DMS 273 treated with DMSO at 0.1 percent for 48 hours (cell line): ENCODE results near the gene NDUFA12.

Experiments
- DNase-seq: peaks from one replicate; lab custom pipeline; 2025; lab: John Stamatoyannopoulos, UW

Gene NDUFA12

DNA sequence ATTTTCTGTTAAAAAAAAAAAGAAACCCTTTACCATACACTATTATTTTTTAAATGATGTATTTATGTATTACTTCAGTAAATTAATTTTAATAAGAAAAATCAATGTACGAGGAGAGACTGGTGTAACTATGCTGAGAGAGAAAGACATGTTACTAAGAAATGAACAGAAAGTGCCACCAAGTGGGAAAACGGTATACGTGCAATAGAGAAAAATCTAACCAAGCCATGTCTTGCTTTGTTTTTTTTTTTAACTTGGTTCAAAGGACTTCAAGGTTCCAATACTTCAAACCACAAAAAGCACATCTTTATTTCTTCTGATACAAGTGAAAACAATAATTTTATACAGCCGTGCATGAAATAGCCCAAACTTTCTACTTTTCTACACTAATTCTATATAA lies 22.9 kb downstream of the NDUFA12 start:
- no peak for DNase-seq

DNA sequence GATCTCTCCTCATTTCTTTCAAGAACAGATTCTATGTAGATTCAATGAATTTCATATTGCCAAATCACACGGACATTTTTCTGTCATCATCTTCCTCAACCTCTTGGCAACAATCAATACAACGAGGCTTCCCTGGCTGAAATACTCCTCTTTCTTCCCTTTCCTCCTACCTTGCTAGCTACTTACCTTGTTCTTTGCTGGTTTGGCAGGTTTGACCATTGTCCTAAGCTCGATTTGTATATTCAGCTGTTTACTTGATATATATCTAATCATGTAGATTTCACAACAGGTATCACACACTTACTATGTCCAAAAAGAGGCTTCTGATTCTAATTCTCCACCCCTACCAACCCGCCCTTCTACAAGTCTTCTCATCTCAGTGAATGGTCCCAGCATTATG lies 23.6 kb downstream of the NDUFA12 start:
- no peak for DNase-seq

DNA sequence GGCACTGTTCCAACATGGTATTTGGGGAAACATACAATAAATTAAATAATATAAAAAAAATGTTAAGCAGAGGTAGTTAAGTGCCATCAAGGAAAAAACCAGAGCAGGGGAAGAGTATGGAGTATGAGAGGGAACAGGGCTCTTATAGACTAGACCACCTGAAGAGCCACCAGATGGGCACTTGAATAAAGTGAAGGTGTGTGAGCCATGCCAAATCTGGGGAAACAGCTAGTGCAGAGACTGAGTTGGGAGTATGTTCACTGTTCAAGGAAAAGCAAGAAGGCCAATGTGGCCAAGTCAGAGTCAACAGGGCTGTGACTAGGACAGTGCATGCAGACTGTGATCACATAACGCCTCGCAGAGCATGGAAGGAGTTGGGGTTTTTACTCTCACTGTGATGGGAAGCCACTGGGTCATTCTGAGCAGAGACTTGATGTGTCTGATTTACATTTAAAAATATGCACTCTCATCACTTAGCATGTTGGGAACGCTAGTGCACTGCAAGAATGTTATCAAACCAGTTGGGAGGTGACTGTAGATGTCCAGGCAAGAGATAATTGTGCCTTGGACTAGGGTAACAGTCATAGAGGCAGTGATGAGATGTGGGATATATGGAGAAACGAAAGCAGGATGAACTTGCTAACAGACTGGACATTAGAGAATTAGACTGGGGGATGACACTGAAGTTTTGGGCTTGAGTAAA lies 25.6 kb downstream of the NDUFA12 start:
- DNase-seq, result no peak

DNA sequence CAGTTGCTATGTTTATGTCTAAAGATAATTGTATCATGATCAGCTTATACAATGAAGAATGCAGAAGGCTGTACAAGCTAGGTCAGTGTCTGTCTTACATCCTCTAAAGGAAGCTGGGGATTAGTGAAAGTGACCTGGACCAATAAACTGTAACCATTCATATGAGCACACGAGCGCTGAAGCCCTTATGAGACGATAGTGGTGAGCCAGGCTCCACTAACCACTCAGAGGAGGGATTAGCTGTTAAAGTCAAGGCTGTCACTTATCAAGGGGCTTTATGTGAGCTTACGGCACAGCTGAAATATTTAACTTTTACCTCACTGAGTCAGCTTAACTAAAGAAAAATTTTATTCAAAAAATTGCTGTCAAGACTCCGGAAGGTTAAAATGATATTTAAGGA lies 30.3 kb downstream of the NDUFA12 start:
- no peak for DNase-seq

DNA sequence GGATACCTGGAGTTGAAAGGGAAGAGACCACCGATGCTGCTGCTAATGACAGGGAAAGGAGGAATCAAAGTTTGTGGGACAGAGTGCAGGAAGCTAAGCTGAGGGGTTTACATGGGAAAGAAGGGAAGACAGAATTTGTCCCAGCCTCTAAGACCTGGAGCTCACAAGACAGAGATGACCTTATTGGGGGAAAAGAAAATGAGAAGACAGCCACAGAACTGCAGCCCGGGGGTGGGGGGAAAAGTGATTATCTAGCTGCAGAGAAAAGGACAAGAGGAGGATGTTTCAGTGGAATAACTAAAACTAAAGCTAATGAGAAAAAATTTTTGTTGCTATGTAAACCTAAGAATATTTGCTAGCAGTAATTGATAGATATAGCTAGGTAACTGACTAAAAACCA lies 30.7 kb downstream of the NDUFA12 start:
- DNase-seq, result no peak

- DNase-seq, result no peak
These were observed 31.6 kb downstream of the NDUFA12 start for GRCh38 chr12:94971923-94972322.

DNA sequence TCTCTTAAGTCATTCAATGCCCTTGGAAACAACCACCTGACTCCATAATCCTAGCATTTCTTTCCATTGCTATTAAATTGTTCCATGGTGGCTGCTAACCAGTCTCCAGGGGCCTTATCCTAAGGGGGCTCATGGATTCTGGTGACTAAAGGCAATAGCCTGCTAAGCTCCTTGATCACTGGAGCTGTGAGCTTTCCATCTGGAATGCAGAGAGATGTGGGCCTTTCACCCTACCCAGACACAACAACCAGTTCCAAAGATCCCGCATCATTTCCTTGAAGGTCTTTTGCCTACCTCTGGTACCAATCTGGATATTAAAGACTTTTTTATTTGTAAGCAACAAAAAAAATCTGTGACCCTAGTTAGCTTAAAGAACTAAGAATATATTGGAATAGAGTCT lies 32.9 kb downstream of the NDUFA12 start:
- no peak for DNase-seq

DNA sequence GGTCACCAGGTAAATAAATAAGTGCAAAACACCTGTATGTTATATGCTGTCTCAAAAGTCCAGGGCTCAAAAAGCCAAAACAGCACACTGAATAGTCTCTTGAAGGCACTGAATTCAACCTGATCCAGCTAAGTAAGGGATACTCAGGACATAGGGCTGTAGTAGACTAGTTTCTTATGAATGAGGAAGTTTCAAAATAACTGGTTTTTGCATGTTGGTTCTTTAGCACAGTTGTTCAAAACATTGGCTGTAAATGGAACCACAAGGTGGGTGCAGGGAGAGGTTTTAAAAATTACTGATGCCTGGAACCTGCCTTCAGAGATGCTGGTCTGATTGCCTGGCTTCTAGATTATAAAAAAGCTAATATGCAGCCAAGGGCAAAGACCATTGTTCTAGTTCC lies 34.1 kb downstream of the NDUFA12 start:
- no peak for DNase-seq

DNA sequence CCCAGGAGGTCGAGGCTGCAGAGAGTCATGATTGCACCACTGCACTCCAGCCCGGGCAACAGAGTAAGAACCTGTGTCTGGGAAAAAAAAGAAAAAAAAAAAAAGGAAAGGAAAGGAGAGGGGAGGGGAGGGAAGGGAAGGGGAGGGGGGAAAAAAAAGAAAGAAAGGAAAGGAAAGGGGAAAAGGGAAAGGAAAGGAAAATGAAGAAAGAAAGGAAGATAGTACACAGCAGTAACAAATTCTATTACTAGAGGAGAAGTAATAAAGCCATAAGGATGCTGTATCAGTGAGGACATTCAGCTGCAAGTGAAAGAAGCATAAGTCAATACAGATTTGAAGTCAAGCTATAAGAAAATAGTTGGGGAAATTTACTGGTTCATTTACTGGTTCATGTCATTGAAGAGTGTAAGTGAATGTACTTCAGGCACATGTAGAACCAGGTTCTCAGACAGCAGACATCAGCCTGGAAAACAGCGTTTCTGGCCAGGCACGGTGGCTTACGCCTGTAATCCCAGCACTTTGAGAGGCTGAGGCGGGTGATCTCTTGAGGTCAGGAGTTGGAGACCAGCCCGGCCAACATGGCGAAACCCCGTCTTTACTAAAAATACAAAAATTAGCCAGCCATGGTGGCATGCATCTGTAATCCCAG lies 37.4 kb downstream of the NDUFA12 start:
- no peak for DNase-seq

DNA sequence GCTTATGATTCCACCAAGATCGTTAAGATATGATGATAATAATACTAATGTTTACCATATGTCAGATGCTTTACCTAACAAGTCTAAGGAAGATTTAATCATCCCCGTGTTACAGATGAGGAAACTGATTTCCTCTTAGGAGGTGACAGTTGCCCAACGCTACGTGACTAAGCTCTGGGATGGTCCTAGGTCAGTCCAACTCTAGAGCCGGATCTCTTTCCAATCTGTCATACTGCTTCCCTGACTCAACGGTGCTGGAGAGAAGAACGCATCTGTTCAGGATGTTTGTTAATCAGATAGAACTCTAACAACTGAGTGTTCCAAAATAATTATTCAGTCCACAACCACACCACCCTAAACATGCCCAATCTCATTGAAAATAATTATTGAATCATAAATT lies 39.8 kb downstream of the NDUFA12 start:
- DNase-seq, result no peak

GRCh38 chr12:94962670-94963069 lies 40.8 kb downstream of the NDUFA12 start:
- no peak for DNase-seq

GRCh38 chr12:94961911-94962310 lies 41.6 kb downstream of the NDUFA12 start:
- no peak for DNase-seq

- no peak for DNase-seq
These were observed 42.2 kb downstream of the NDUFA12 start for GRCh38 chr12:94961256-94961824.

GRCh38 chr12:94957006-94957405 lies 46.5 kb downstream of the NDUFA12 start:
- DNase-seq, result no peak

GRCh38 chr12:94954948-94955592 lies 48.4 kb downstream of the NDUFA12 start:
- DNase-seq, result no peak

GRCh38 chr12:94954029-94954685 lies 49.3 kb downstream of the NDUFA12 start:
- DNase-seq, result no peak

GRCh38 chr12:94952325-94952724 lies 51.2 kb downstream of the NDUFA12 start:
- DNase-seq, result no peak

GRCh38 chr12:94951071-94951934 lies 52.2 kb downstream of the NDUFA12 start:
- DNase-seq, result no peak

GRCh38 chr12:94948232-94948810 lies 55.2 kb downstream of the NDUFA12 start:
- DNase-seq, result no peak

DNA sequence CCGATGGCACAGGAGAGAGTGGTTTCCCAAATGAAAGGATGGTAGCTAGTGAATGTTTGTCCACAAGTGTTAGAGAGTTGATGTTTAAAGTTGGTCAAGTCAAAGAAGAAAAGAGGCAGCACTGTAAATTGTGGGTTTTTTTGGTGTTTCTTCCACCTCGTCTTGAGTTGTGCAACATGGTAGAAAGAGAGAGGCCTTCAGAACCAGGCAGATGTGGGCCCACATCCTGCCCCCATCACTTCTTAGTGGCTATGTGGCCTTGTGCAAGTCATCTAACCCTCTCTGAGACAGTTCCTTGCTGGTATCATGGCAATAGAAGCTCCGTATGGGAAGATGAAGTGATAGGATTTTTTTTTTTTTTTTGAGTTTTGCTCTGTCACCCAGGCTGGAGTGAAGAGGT lies 60.8 kb downstream of the NDUFA12 start:
- no peak for DNase-seq

- DNase-seq, result no peak
These were observed 62.0 kb downstream of the NDUFA12 start for GRCh38 chr12:94941440-94941862.
